ENCODE measurements around the gene FGB.
"Not testable (repeated sequence)": the region's sequence is repeated elsewhere in the genome, so short reads cannot be mapped to it uniquely, and the experiment has no call there.

FGB gene

GRCh38 chr4:154566639-154567204 is 3.9 kb downstream of the FGB start:
- no peak for FAIRE-seq

- no peak for FAIRE-seq
Observed at GRCh38 chr4:154569028-154569427, 6.2 kb downstream of the FGB start.

- FAIRE-seq = no peak
Observed at GRCh38 chr4:154569584-154569983, 6.8 kb downstream of the FGB start.

GRCh38 chr4:154573190-154573870 is 10.5 kb downstream of the FGB start:
- FAIRE-seq = no peak

GRCh38 chr4:154574311-154574710 is 11.5 kb downstream of the FGB start:
- FAIRE-seq = no peak

GRCh38 chr4:154577324-154577723 is 14.5 kb downstream of the FGB start:
- FAIRE-seq = no peak

- FAIRE-seq = no peak
Observed at GRCh38 chr4:154578919-154579318, 16.1 kb downstream of the FGB start.

- FAIRE-seq = no peak
Observed at GRCh38 chr4:154579927-154580326, 17.1 kb downstream of the FGB start.

- FAIRE-seq = no peak
Observed at GRCh38 chr4:154582723-154583122, 19.9 kb downstream of the FGB start.

- FAIRE-seq = peak; percentile 69
Observed at GRCh38 chr4:154583230-154583629, 20.4 kb downstream of the FGB start.

GRCh38 chr4:154583677-154584076 is 20.9 kb downstream of the FGB start:
- FAIRE-seq = no peak

GRCh38 chr4:154584259-154584658 is 21.4 kb downstream of the FGB start:
- no peak for FAIRE-seq

- no peak for FAIRE-seq
Observed at GRCh38 chr4:154585369-154586018, 22.7 kb downstream of the FGB start.

GRCh38 chr4:154586296-154587033 is 23.7 kb downstream of the FGB start:
- FAIRE-seq = no peak

GRCh38 chr4:154588198-154588597 is 25.4 kb downstream of the FGB start:
- FAIRE-seq = no peak

- FAIRE-seq = no peak
Observed at GRCh38 chr4:154589296-154590197, 26.7 kb downstream of the FGB start.

- no peak for FAIRE-seq
Observed at GRCh38 chr4:154590329-154591006, 27.7 kb downstream of the FGB start, which contains the start of gene FGA. TSS of gene FGA (minus strand) at chr4:154590742. CDS start at chr4:154590687, 55 bp downstream.

- no peak for FAIRE-seq
Observed at GRCh38 chr4:154591890-154592289, 29.1 kb downstream of the FGB start.

GRCh38 chr4:154593868-154594267 is 31.1 kb downstream of the FGB start:
- no peak for FAIRE-seq

- not testable (repeated sequence) for FAIRE-seq
Observed at GRCh38 chr4:154594343-154594742, 31.5 kb downstream of the FGB start.

GRCh38 chr4:154595807-154596206 is 33.0 kb downstream of the FGB start:
- FAIRE-seq = no peak

- not testable (repeated sequence) for FAIRE-seq
Observed at GRCh38 chr4:154597281-154597680, 34.5 kb downstream of the FGB start.

Data from endometrium (tissue), 2 donors.